Esophagus muscularis mucosa (tissue), 4 donors: Measurements from ENCODE around the gene BCAR1. TPM values are rescaled to one million over a fixed set of nuclear protein-coding genes. Genes with fewer than 3 reads are reported as not detected.

Experiments
- DNase-seq: peaks from one replicate; pipeline ENCODE4 v3.0.0-alpha.2; 2017; ENCODE audit errors: extremely low spot score
- H3K27ac ChIP-seq, 4 donors: fragments of 200-600 bp; sonication (generic); replicated peaks in 1 of 4; 1 replicate in 3 of 4; 2 replicates in 1 of 4; pipeline ENCODE4 v1.5.1; 2016 to 2019; ENCODE audit warnings: mild to moderate bottlenecking in 1 of 4
- H3K27me3 ChIP-seq, 4 donors: fragments of 200-600 bp; sonication (generic); one replicate each; pipeline versions ENCODE4 v1.5.1 to v1.6.0; 2016 to 2019
- H3K36me3 ChIP-seq, 4 donors: fragments of 200-600 bp; sonication (generic); one replicate each; pipeline ENCODE4 v1.5.1; 2016 to 2019
- H3K4me1 ChIP-seq, 4 donors: fragments of 200-600 bp; sonication (generic); one replicate each; pipeline ENCODE4 v1.5.1; 2016 to 2019
- H3K4me3 ChIP-seq, 4 donors: fragments of 200-600 bp; sonication (generic); 1 replicate in 2 of 4; 2 replicates in 2 of 4; pipeline ENCODE4 v1.5.1; 2016 to 2019; ENCODE audit warnings: mild to moderate bottlenecking in 4 of 4, moderate library complexity in 1 of 4
- H3K9me3 ChIP-seq, 4 donors: fragments of 200-600 bp; sonication (generic); 1 replicate in 3 of 4; 2 replicates in 1 of 4; pipeline ENCODE4 v1.5.1; 2016 to 2019
- CTCF ChIP-seq, 3 experiments: fragments of 200-600 bp in 2 of 3; fragments of 450-650 bp in 1 of 3; sonication (generic) in 2 of 3; IDR thresholded peaks; one replicate each; pipeline ENCODE4 v1.5.1; 2017 to 2019; ENCODE audit warnings: antibody characterized with exemption in 3 of 3, mild to moderate bottlenecking in 2 of 3, moderate library complexity in 1 of 3
- EP300 ChIP-seq: sonication (generic); formaldehyde crosslinking; IDR thresholded peaks from one replicate; pipeline ENCODE4 v1.6.1; 2017; ENCODE audit warnings: antibody characterized with exemption
- POLR2A ChIP-seq: fragments of 450-650 bp; IDR thresholded peaks from one replicate; pipeline ENCODE4 v1.6.1; 2017; ENCODE audit warnings: antibody characterized with exemption, moderate library complexity, mild to moderate bottlenecking, low read depth
- POLR2AphosphoS5 ChIP-seq, 2 donors: sonication (generic); formaldehyde crosslinking; IDR thresholded peaks; one replicate each; pipeline ENCODE4 v1.6.1; 2017; ENCODE audit warnings: antibody characterized with exemption in 2 of 2
- WGBS: methylation state at CpG from one replicate; pipeline ENCODE4 v1.1.5; 2018; 5-methylcytosine and 5-hydroxymethylcytosine counted together
- intact Hi-C: fragments of 100-400 bp; cut with DNase I; formaldehyde crosslinking; loops from one replicate; pipeline ENCODE4 v1.15.1; 2023
- total RNA-seq, 4 donors: library from RNA; depleted of rRNA; stranded (reverse); fragments of >200 nt; gene quantifications; one replicate each; pipeline versions ENCODE4 v1.1.0 to v1.2.1, GENCODE V29; 2016

Gene BCAR1
- total RNA-seq, 4 donors from 2014 or later = 31.6 to 67.1 (median 54.8) TPM

DNA sequence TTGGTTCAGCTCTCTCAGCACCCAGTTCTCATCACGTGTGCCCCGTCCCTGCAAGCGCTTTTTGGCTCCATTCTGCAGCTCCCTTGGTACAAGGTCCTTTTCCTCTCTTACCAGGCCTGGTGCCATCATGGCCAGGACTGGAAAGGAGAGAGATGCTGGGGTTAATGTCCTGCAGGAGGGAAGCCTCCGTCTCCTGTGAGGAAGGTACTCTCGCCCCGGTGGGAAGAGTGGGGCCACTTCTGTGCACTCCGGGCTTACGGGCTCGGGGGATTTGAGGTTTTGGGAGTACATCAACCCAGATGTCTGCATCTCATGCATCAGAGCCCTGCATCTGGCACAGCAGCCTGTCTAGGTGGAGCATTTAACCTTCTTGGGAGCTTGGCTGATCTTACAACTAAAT is 54.6 kb downstream of the BCAR1 start:
- Histone ChIP-seq H3K36me3 (no peaks in the 10 kb centered on the region), H3K4me1 (peaks cover 14 to 24% (median 19%) of the 10 kb centered on the region in 4 donors), H3K27me3 (peaks cover 0 to 21% (median 2%) of the 10 kb centered on the region in 4 donors), H3K27ac (no peak overlapping the region), H3K4me3 (no peak overlapping the region), H3K9me3 (no peaks in the 10 kb centered on the region)
- intact Hi-C loops = loop anchor here (5.0 kb wide), 2 partner anchors 50 to 205 kb away; partner anchors contain the start of gene ZFP1
- TF ChIP-seq POLR2A (no peak), POLR2AphosphoS5 (IDR thresholded peaks at IDR 0.05) (no peak), EP300 (no peak), CTCF (IDR thresholded peaks at IDR 0.05) (no peak)
- WGBS = 72% methylated on average over 9 of the region's 9 CpGs
- DNase-seq = no peak

DNA sequence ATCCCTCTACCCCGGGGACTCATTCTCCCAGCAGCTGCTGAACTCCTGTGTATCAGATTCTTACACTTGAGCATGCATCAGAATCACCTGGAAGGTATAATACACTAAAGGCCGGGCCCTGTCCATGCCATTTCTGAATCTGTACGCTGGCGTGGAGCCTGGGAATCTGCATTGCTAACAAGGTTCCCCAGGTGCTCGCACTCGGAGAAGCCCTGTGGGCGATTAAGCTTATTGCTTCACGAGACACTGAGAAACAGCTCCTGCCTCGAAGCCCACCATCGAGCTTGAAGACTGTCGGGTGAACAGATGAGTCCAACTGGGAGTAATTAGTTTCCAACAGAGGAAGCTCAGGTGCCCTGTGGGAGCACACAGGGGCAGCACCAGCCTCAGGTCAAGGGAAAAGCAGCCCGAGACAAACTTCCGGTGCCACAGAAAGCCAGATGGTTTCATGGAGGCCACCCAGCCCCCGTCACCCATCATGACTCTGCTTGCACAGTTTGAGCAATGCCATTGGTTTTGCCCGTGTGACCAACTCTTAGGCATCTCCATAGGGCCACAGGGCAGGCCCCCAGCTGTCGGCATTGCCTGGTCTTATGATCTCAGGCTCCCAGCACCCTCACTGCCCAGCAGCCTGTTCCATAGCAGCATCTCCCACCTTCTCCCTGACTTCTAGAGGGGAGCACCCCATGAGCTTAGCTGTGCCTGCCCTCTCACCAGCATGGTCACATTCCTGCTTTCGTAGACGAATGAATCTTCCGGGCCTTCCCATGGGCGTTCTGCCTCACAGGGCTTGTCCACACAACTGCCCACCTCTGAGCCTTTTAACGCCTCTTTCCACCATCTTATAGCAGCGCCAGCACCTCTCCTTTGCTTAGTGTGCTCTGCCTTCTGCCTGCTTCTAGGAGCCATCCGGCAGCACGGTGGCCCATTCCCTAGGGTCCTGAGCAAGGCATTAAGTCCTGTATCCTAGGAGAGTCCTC is 55.3 kb downstream of the BCAR1 start:
- 88% methylated on average over 23 of the region's 24 CpGs for WGBS
- intact Hi-C loops = loop anchor here (5.0 kb wide), 2 partner anchors 49 to 206 kb away; partner anchors contain the start of gene ZFP1
- TF ChIP-seq POLR2A (no peak), POLR2AphosphoS5 (IDR thresholded peaks at IDR 0.05) (no peak), CTCF (IDR thresholded peaks at IDR 0.05) (no peak), EP300 (no peak)
- no peak for DNase-seq
- Histone ChIP-seq H3K36me3 (no peaks in the 10 kb centered on the region), H3K9me3 (no peaks in the 10 kb centered on the region), H3K4me1 (peaks cover 14 to 21% (median 18%) of the 10 kb centered on the region in 4 donors), H3K27me3 (peaks cover 0 to 21% (median 2%) of the 10 kb centered on the region in 4 donors), H3K27ac (no peak overlapping the region), H3K4me3 (no peak overlapping the region)

DNA sequence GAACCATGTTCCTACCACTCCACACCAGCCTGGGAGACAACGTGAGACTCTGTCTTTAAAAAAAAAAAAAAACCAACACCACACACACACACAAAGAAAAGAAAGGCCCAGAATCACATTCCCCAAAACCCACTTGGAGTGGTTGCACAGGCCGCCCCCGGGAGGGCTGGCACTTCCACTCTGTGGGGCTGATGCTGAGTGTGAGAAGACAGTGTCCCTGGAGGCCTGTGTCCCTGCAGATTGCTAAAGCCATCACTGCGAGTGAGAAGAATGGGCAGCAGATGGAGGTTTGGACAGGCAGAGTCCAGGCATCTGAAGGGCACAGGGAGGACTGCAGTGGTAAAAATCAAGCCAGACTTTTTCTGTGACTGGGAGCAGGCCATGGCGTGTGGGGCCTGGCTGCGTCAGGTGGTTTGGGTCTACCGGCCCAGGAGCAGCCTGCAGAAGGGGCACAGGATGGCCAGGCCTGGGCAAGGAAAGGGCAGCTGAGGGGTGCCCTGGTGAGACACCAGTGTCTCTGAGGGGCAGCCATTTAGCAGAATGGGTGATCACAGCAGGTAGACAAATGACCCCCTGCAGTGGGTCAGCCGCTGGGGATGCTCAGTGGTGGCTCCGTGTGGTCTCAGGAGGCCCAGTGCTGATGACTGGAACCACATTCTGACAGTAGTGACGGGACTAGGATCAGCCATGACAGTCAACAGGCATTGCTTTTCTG is 57.5 kb downstream of the BCAR1 start:
- Histone ChIP-seq H3K27ac (no peak overlapping the region), H3K4me1 (peaks cover 0 to 3% (median 0%) of the 10 kb centered on the region in 4 donors), H3K27me3 (peaks cover 0 to 24% (median 2%) of the 10 kb centered on the region in 4 donors), H3K4me3 (no peak overlapping the region), H3K36me3 (no peaks in the 10 kb centered on the region), H3K9me3 (no peaks in the 10 kb centered on the region)
- no peak for TF ChIP-seq POLR2A
- TF ChIP-seq EP300 = no peak
- no peak for TF ChIP-seq CTCF (IDR thresholded peaks at IDR 0.05)
- no peak for TF ChIP-seq POLR2AphosphoS5 (IDR thresholded peaks at IDR 0.05)
- no peak for DNase-seq
- WGBS = 81% methylated on average over 10 of the region's 10 CpGs
- intact Hi-C loops = no loop called here

- intact Hi-C loops = no loop called here
- H3K9me3 ChIP-seq = no peaks in the 10 kb centered on the region
These were observed 58.2 kb downstream of the BCAR1 start for GRCh38 chr16:75193265-75193650.

More at GRCh38 chr16:75193265-75193650, 58.2 kb downstream of the BCAR1 start:
- WGBS = 95% methylated on average over 4 of the region's 4 CpGs
- TF ChIP-seq POLR2A = no peak
- TF ChIP-seq CTCF (IDR thresholded peaks at IDR 0.05) = no peak
- TF ChIP-seq EP300 = no peak
- TF ChIP-seq POLR2AphosphoS5 (IDR thresholded peaks at IDR 0.05) = no peak
- Histone ChIP-seq H3K27me3 (peaks cover 0 to 22% (median 2%) of the 10 kb centered on the region in 4 donors), H3K4me1 (peaks cover 0 to 3% (median 0%) of the 10 kb centered on the region in 4 donors), H3K27ac (no peak overlapping the region), H3K36me3 (no peaks in the 10 kb centered on the region), H3K4me3 (no peak overlapping the region)
- DNase-seq = no peak
